ENCODE results near the gene C19orf85. TPM values are rescaled to one million over a fixed set of nuclear protein-coding genes. Genes with fewer than 3 reads are reported as not detected.
"Not testable (repeated sequence)": the region's sequence is repeated elsewhere in the genome, so short reads cannot be mapped to it uniquely, and the experiment has no call there.

C19orf85 gene
- total RNA-seq, 4 donors from 2014 or later: not detected

GRCh38 chr19:55432241-55432959 is 32.2 kb downstream of the C19orf85 start:
- no peak overlapping the region for H3K4me3 ChIP-seq (ENCODE audit: low read depth, poor library complexity, severe bottlenecking)
- WGBS, 2 donors: 89 to 90% methylated on average over 14 of the region's 14 CpGs
- intact Hi-C loops (cut with DNase I; ENCODE audit: low total_unique reads): no loop called here
- DNase-seq (ENCODE audit: low spot score in 2 of 2): no peak
- TF ChIP-seq POLR2A (IDR thresholded peaks at IDR 0.05): no peak
- no peak for TF ChIP-seq CTCF (IDR thresholded peaks at IDR 0.05)

- H3K4me3 ChIP-seq (ENCODE audit: low read depth, poor library complexity, severe bottlenecking): no peak overlapping the region
- 93 to 94% methylated on average over 1 of the region's 1 CpG for WGBS, 2 donors
- intact Hi-C loops (cut with DNase I; ENCODE audit: low total_unique reads): no loop called here
- no peak for DNase-seq (ENCODE audit: low spot score in 2 of 2)
- TF ChIP-seq POLR2A (IDR thresholded peaks at IDR 0.05): no peak
- no peak for TF ChIP-seq CTCF (IDR thresholded peaks at IDR 0.05)
Measured at GRCh38 chr19:55431183-55431582, 33.4 kb downstream of the C19orf85 start.

- intact Hi-C loops (cut with DNase I; ENCODE audit: low total_unique reads): no loop called here
- DNase-seq (ENCODE audit: low spot score in 2 of 2): no peak
- WGBS, 2 donors: 64 to 65% methylated on average over 2 of the region's 2 CpGs
- no peak for TF ChIP-seq POLR2A (IDR thresholded peaks at IDR 0.05)
- no peak for TF ChIP-seq CTCF (IDR thresholded peaks at IDR 0.05)
- H3K4me3 ChIP-seq (ENCODE audit: low read depth, poor library complexity, severe bottlenecking): no peak overlapping the region
Measured at GRCh38 chr19:55426042-55426441, 38.5 kb downstream of the C19orf85 start.

GRCh38 chr19:55424518-55424917 is 40.0 kb downstream of the C19orf85 start:
- no peak overlapping the region for H3K4me3 ChIP-seq (ENCODE audit: low read depth, poor library complexity, severe bottlenecking)
- no peak for DNase-seq (ENCODE audit: low spot score in 2 of 2)
- intact Hi-C loops (cut with DNase I; ENCODE audit: low total_unique reads): no loop called here
- TF ChIP-seq CTCF (IDR thresholded peaks at IDR 0.05) (no peak), POLR2A (IDR thresholded peaks at IDR 0.05) (no peak)
- WGBS, 2 donors: 77% methylated on average over 3 of the region's 3 CpGs

GRCh38 chr19:55423225-55424005 is 41.1 kb downstream of the C19orf85 start:
- TF ChIP-seq POLR2A (IDR thresholded peaks at IDR 0.05) (no peak), CTCF (IDR thresholded peaks at IDR 0.05) (no peak)
- 29 to 34% methylated on average over 13 of the region's 13 CpGs for WGBS, 2 donors
- intact Hi-C loops (cut with DNase I; ENCODE audit: low total_unique reads): no loop called here
- DNase-seq (ENCODE audit: low spot score in 2 of 2): no peak
- no peak overlapping the region for H3K4me3 ChIP-seq (ENCODE audit: low read depth, poor library complexity, severe bottlenecking)

- 62 to 63% methylated on average over 4 of the region's 4 CpGs for WGBS, 2 donors
- DNase-seq (ENCODE audit: low spot score in 2 of 2); H3K4me3 ChIP-seq (ENCODE audit: low read depth, poor library complexity, severe bottlenecking); intact Hi-C loops (cut with DNase I; ENCODE audit: low total_unique reads): not testable (repeated sequence)
Measured at GRCh38 chr19:55421281-55421680, 43.3 kb downstream of the C19orf85 start.
